Activated naive CD8-positive, alpha-beta T cell treated with anti-CD3 and anti-CD28 coated beads, Interleukin-2, amount 10 ng/mL, durations not matched to agents 7 days and 5 days (primary cell): Measurements from ENCODE around the gene RCOR3. TPM values are rescaled to one million over a fixed set of nuclear protein-coding genes. Genes with fewer than 3 reads are reported as not detected.

Source experiments
- ATAC-seq: fragments of 150-1000 bp; cut with Tn5 transposase; one replicate; pipeline ENCODE4 v1.10.0; 2021; ENCODE audit warnings: low read depth, moderate library complexity
- POLR2A ChIA-PET: fragments of 350-600 bp; sonication (Branson Sonifier 250); formaldehyde crosslinking; loops from one replicate; lab custom pipeline; 2021; ENCODE audit warnings: antibody characterized with exemption; lab: Charles Lee
- DNase-seq: peaks from one replicate; pipeline ENCODE4 v3.0.0; 2021
- H3K27ac Mint-ChIP-seq: one replicate; pipeline ENCODE4 v1.8.0; 2022; ENCODE audit warnings: mild to moderate bottlenecking, mixed read lengths
- H3K27me3 Mint-ChIP-seq: one replicate; pipeline ENCODE4 v1.8.0; 2022; ENCODE audit warnings: mild to moderate bottlenecking, moderate library complexity, mixed read lengths
- H3K36me3 Mint-ChIP-seq: one replicate; pipeline ENCODE4 v1.8.0; 2021; ENCODE audit warnings: mild to moderate bottlenecking, mixed read lengths
- H3K4me1 Mint-ChIP-seq: one replicate; pipeline ENCODE4 v1.8.0; 2021; ENCODE audit warnings: mixed read lengths
- H3K4me3 Mint-ChIP-seq: one replicate; pipeline ENCODE4 v1.8.0; 2022; ENCODE audit warnings: mild to moderate bottlenecking, moderate library complexity, mixed read lengths
- H3K9me3 Mint-ChIP-seq: one replicate; pipeline ENCODE4 v1.8.0; 2021; ENCODE audit warnings: mixed read lengths
- total RNA-seq, 2 experiments: library from RNA; stranded (reverse); gene quantifications; one replicate each; pipeline ENCODE4 v1.2.3, GENCODE V29; 2021

Gene RCOR3
- total RNA-seq, 2 experiments from 2014 or later, result 54.8 to 61.1 TPM

DNA sequence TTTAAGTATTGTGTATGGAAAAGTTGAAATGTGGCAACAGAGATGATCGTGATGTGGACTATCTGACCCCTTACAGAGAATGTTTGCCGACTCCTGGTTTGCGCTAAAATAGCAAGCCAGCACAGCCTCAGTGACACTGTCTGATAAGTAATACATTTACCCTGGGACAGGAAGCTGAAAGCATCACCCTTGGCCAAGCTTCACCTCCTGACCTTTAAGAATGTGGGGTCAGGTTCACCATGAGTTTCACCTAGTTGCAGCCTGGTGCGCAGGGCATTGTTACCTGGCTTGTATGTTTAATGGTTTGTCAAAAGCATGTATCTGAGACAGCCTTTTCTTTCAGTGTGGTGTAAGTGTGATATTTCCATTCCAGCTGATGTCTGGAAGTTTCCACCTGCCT is 96.7 kb downstream of the RCOR3 start:
- ATAC-seq, result no peak
- Mint-ChIP-seq H3K27me3 (no peaks in the 10 kb centered on the region), H3K36me3 (peaks cover 48% of the 10 kb centered on the region), H3K4me1 (peaks cover 33% of the 10 kb centered on the region), H3K9me3 (peaks cover 10% of the 10 kb centered on the region), H3K27ac (no peak overlapping the region), H3K4me3 (no peak overlapping the region)
- POLR2A ChIA-PET, result interaction anchor here (0.6 kb wide), 1 partner anchor 1586 kb away, joined by 3 read pairs; no protein-coding TSS in a partner anchor
- DNase-seq, result no peak

DNA sequence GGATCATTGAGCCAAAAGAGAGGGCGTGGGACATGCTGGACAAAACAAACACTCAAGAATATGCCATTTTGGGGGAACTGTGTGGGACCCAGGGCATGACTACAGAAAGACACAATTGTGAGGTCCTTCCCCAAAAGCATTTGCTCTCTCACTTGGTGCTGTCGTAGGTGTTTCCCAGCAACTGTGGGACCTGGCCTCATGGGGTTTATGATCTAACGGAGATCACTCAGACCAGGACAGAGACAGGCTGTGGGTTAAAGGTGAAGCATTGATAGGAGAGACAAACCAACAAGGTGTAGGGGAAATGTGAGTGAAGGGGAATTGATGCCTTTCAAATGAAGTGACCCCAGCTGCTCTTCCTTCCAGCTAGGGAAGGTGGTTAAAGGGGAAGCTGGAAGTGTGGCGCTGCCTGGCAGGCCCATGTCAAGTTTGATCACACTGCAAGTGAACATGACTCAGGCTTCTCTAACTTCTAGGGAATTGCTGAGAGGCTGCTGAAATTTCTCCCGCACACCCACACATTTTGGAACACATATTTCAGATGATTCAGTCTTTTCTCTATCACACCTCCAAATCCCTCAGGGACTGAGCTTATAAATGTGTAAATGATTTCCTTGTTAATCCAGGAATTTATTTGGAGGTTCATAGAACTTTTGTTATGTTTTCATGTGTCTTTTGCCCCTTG is 97.7 kb downstream of the RCOR3 start:
- Mint-ChIP-seq H3K36me3 (peaks cover 43% of the 10 kb centered on the region), H3K4me1 (peaks cover 28% of the 10 kb centered on the region), H3K27ac (peak overlapping the region; percentile 35), H3K9me3 (peaks cover 2% of the 10 kb centered on the region), H3K27me3 (no peaks in the 10 kb centered on the region), H3K4me3 (no peak overlapping the region)
- no peak for DNase-seq
- no peak for ATAC-seq
- POLR2A ChIA-PET, result no interaction called here

DNA sequence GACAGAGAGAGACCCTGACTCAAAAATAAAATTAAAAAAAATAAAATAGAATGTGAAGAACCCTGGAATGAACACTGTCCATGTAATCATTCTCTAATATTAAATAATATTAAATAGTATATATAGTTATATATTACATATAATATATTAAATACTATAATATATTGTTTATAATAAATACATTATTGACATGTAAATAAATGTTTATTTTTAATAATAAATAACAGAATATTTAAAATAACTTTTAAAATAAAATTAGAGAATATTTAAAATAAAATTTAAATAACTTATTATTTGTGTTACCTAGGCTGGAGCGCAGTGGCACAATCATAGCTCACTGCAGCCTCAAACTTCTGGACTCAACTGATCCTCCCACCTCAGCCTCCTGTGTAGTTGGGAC is 99.5 kb downstream of the RCOR3 start:
- Mint-ChIP-seq H3K4me1 (peaks cover 15% of the 10 kb centered on the region), H3K27me3 (no peaks in the 10 kb centered on the region), H3K9me3 (no peaks in the 10 kb centered on the region), H3K4me3 (no peak overlapping the region), H3K27ac (no peak overlapping the region), H3K36me3 (peaks cover 37% of the 10 kb centered on the region)
- ATAC-seq, result no peak
- POLR2A ChIA-PET, result no interaction called here
- no peak for DNase-seq

DNA sequence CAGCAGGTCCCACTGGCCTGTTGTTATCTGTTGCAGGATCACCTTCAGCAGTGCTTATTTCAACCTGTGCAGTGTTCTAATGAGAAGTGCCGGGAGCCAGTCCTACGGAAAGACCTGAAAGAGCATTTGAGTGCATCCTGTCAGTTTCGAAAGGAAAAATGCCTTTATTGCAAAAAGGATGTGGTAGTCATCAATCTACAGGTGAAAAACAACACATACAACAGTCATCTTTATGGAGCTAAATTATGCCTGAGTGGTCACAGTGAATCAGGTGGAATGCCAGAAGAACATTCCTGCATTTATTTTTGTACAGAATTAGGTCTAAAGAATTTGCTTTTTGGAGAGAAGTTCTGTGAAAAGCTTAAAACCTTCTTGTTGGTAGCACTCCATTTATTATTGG is 100.7 kb downstream of the RCOR3 start:
- DNase-seq (no peak), ATAC-seq (peak; percentile 30)
- Mint-ChIP-seq H3K27ac (peak overlapping the region; percentile 57), H3K4me3 (no peak overlapping the region), H3K4me1 (peaks cover 11% of the 10 kb centered on the region), H3K27me3 (no peaks in the 10 kb centered on the region), H3K36me3 (peaks cover 34% of the 10 kb centered on the region), H3K9me3 (no peaks in the 10 kb centered on the region)
- POLR2A ChIA-PET, result no interaction called here

DNA sequence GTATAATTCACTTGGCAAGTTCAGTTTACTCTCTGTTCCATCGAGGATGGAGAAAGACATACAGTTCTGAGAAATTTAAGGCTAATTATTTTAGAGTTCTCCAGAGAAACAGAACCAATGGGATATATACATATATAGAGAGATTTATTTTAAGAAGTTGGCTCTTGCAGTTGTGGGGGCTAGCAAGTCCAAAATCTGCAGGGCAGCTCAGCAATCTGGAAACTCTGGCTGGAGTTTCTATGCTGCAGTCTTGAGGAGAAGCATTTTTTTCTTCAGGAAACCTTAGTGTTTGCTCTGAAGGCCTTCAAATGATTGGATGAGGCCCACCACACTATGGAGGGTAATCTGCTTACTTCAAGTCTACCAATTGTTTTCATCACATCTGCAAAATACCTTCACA is 102.0 kb downstream of the RCOR3 start:
- ATAC-seq (no peak), DNase-seq (no peak)
- Mint-ChIP-seq H3K9me3 (no peaks in the 10 kb centered on the region), H3K36me3 (peaks cover 40% of the 10 kb centered on the region), H3K27ac (no peak overlapping the region), H3K27me3 (no peaks in the 10 kb centered on the region), H3K4me3 (no peak overlapping the region), H3K4me1 (peaks cover 7% of the 10 kb centered on the region)
- POLR2A ChIA-PET, result no interaction called here

Other genes starting within 250 kb of the RCOR3 start
- gene KCNH1, start 125.2 kb upstream of the RCOR3 start, total RNA-seq, result not detected
- 10 to 100 TPM; 82.2 to 84.0 TPM for gene TRAF5, start 67.5 kb downstream of the RCOR3 start, total RNA-seq
- gene RD3, start 232.8 kb downstream of the RCOR3 start, total RNA-seq, result not detected